Globus pallidus (tissue), 1 donor: ENCODE results near the gene CCDC88A.
"Not testable (repeated sequence)": the region's sequence is repeated elsewhere in the genome, so short reads cannot be mapped to it uniquely, and the experiment has no call there.

Experiments
- DNase-seq: peaks from one replicate; pipeline ENCODE4 v3.0.0-alpha.2; 2015; ENCODE audit warnings: low spot score

CCDC88A gene

DNA sequence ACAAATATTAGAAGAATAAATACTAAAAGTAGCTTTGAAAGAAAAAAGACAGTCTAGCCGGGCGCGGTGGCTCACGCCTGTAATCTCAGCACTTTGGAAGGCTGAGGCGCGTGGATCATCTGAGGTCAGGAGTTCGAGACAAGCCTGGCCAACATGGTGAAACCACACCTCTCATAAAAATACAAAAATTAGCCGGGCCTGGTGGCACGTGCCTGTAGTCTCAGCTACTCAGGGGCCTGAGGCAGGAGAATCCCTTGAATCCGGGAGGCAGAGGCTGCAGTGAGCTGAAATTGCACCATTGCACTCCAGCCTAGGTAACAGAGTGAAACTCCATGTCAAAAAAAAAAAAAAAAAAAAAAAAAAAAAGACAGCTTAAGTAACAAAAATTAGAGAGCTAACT lies 34.1 kb downstream of the CCDC88A start:
- DNase-seq = not testable (repeated sequence)

DNA sequence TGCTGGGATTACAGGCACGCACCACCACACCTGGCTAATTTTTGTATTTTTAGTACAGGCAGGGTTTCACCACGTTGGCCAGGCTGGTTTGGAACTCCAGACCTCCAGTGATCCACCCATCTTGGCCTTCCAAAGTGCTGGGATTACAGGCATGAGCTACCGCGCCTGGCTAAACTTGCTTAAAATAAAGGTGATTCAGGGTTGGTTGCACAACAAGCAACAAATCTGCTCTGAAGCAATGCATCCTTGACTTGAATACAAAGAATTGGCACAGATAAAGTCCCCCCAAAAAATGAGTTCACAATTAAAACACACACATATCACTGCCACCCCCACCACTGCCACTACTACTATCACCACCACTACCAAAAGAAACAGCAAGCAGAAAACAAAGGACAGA lies 34.9 kb downstream of the CCDC88A start:
- DNase-seq = no peak

DNA sequence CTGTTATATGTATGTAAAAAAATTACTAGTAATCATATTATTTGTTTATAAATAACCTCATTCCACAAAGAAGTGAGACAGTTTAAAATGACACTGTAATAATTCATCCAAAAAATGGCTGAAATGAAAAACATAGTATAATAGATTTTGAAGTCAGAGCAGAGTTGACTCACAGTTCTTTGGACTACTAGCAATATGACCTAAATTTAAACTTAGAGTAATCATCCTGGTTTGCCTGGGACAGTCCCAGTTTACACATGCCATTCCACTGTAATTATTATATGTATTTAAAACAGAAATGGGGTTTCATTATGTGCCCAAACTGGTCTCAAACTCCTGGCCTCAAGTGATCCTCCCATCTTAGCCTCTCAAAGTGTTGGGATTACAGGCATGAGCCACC lies 48.3 kb downstream of the CCDC88A start:
- no peak for DNase-seq

DNA sequence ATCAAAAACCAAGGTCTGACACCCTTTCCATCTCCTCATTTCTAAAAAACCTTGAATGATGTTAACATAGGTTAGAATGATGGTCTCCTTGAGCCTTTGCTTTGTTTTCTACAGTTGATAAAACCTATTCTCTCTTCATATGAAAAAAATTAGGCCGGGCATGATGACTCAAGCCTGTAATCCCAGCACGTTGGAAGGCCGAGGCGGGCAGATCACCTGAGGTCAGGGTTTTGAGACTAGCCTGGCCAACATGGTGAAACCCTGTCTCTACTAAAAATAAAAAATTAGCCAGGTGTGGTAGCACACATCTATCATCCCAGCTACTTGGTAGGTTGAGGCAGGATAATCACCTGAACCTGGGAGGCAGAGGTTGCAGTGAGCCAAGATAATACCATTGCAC lies 49.4 kb downstream of the CCDC88A start:
- DNase-seq = no peak

DNA sequence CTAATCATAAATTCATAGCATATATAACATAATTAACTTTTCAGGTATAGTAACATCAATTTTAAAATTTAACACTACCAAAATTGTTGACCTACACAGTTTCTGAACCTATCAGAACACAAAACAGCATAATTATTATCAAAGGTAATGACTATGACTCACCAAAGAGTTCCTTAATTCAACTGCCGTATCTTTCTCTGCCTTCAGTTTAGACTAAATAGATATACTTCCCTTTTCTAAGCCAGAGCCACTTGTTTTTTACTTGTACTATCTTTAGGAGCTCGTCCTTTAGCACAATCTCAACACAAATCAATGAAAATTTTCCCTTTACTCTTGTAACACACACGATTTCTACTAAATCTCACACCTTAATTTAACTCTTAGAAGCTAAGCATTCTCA lies 54.4 kb downstream of the CCDC88A start:
- DNase-seq = peak; percentile 41

DNA sequence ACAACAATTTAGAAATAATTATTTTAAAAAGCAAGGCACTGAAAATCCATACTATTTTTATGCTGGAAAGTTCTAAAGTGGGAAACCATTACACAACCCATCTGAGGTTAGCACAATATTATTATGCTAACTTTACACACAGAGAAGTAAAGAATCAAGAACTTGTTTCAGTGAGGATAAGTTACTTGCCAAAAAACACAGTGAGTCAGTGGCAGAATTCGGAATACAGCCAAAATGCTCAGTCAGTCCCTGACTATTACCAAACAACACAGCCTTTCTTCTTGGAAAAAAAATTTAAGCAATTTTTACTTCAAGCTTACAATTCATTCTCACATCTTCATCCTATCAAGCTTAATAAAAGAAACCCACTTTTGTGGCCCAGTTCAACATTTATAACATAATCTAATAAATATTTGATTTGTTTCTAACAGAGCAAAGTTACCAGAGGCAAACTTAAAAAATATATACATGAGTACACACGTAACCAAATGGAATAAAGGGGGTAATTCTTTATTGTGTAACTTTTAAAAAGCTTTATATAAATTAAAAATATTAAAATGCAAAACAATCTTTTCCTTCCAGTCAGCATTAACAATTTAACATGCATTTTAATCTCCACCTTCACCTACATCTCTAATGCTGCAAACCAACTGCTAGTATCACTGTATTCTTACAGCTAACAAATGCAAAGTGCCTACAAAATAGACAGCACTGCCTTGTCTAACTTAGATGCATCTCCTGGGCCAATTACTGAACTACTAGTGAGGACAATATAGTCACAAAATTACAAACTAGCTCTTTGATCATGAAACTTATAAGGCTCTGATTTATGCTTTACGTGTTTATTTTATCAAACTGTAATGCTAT lies 55.2 kb downstream of the CCDC88A start:
- DNase-seq = peak; percentile 96

DNA sequence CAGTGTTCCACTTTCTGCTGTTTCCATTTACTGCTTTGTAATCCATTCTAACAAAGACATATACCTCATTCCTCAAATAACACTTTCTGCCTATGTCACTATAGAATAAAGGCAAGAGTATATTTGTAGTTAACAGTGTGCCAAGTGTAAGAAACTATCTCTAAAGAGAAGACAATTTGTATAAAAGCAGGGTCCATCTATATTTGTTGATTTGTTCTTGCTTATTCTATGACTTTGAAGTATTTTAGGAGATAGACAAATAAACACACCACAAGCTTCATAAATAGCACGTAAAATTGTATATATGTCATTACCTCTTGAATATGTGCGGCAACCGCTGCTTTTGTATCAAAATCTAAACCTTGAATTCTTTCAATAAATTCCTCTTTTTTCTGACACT lies 56.0 kb downstream of the CCDC88A start:
- peak; percentile 51 for DNase-seq

DNA sequence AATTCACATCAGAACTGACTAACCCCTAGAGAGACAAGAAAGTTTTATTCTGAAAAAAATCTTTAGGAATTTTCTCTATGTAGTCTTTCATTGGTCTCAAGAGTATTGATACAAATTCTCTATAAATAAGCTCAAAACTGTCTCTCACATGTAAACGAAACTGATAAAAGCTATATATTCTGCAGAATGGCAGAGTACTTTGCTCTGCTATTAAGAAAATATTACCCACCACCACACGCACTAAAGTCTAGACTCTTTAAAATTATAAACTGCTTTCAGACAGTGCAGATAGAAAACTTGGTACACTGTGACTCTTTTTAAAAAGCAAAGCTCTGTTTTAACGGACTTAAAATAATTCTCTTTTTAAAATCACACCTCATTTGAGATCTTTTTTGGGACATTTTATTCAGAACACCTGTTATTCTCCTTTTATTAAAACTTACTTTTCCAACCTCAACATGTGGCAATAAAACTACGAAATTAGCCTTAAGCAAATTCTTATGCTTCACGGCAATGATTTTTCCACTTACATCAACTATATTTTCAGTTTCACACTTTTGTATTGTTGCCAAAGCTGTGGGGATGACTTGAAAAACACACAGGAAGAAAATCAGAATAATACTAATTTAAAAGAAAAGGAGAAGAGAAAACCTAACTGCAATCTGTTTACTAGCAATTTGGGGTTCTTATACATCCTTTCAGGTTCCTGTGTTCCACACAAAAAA lies 58.0 kb downstream of the CCDC88A start:
- no peak for DNase-seq

DNA sequence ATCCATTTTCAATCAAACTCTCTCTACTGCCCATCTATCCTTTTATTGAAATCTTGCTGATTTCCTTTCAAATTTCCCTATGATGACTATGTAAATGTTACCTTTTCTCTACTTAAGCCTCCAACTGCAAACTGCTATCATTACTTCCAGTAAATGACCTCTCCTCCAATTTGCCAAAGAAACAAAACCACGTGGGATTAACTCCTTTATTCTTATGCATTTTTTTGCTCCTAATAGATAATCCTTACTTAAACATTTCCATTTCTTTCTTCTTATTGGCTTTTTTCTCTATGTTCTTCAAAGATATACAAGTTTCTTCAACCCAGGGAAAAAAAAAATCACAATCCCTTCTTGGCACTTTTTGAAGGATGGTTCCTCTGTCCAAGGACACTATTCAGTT lies 61.2 kb downstream of the CCDC88A start:
- no peak for DNase-seq

DNA sequence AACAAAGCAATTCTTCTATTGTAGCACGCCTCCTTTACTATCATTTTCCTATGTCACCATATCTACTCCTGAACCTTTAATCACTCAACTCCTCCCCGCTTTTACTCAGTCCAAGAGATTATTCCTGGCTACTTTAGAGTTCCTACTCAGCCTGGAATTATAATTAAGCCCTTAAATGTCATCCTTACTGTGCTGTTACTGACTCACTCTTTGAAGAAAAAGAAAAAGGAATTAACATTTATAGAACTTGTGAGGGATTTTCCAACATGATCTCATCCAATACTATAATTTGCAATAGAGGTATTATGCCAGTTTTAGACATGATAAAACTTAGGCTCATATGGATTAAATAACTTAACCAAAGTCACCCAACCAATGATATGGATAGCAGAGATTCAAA lies 61.7 kb downstream of the CCDC88A start:
- no peak for DNase-seq

DNA sequence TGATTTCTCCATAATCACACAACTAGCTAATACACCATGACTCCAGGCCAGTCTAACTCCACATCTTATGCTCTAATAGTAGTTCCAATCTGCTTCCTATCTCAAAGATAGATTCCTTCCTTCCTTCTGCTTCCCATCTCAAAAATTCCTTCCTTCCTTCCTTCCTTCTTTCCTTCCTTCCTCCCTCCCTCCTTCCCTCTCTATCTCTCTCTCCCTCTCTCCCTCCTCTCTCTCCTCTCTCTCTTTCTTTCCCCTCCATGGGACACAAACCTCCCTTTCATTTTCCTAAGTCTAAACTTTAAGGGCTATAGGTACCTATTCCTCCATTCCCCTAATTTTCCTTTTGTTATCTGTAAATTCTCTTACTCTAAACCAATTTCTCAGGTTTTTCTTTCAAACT lies 62.5 kb downstream of the CCDC88A start:
- DNase-seq = no peak

DNA sequence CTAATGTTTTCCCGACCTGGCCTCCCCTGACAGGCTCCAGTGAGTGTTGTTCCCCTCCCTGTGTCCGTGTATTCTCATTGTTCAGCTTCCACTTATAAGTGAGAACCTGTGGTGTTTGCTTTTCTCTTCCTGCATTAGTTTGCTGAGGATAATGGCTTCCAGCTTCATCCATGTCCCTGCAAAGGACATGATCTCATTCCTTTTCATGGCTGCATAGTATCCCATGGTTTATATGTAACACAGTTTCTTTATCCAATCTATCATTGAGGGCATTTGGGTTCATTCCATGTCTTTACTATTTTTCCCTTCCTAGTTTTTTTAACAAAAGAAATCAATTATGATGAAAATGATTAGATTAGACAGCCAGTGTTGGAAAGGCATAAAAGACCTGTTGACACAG lies 63.5 kb downstream of the CCDC88A start:
- DNase-seq = not testable (repeated sequence)

DNA sequence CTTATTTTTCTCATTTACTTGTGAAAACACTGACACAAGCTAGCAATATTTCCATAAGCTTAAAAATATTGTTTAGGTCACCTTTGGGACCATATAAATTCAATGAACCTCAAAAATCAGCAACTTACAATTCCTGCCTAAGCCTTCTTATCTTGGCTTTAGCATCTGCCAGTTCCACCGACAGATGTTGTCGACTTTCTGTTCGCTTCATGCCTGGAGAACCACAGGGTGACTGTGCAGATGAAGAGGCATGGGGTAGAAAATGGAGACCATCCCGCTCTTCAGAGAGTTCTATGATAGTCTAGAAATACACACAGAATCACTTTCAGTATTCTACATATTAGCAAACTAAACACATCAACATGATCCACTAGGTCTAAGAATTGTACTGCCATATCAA lies 64.2 kb downstream of the CCDC88A start:
- no peak for DNase-seq

DNA sequence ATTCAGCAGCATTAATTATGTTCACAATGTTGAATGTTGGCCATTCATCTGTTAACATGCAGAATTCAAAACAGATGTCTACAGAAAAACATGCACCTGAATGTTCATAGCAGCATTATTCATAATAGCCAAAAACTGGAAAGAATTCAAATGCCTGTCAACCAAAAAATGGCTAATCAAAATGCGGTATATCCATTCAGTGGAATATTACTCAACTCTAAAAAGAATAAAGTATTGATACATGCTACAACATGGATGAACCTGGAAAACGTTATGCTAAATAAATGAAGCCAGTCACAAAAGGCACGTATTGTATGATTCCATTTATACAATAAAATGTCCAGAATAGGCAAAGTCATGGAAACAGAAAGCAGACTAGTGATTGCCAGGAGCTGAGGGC lies 68.0 kb downstream of the CCDC88A start:
- DNase-seq = no peak

DNA sequence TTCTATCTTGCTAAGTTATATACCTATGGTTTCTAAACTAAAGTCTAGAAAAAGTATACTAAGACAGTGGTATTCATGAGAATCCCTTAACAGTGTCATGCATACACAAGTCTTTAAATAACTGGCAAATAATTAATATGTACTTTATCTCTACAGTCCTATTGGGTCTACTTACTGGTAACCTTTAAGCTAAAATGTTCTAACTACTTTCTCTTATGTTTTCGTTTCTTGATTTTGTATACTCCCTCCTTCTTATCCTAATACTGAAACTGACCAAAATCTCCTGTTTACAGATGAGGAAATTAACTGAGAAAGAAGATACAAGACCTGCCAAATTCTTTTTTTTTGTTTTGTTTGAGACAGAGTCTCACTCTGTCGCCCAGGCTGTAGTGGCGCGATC lies 74.6 kb downstream of the CCDC88A start:
- DNase-seq = no peak

DNA sequence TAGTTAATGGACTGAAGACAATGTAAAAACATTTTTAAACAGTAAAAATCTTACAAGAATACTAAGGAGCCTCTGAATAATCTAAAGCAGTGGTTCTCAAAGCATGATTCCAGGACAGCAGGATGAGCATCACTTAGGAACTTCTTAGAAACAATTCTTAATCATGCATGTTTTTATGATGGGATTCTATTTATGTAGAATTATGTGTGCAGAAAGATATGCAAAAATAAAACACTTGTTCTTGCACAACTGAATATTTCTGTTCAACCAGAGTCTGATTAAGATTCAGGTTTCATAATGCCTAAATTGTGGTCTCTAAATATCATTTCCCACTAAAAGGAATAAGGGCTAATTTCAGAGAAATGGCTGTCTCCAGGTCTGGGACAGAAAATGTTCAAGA lies 81.4 kb downstream of the CCDC88A start:
- DNase-seq = no peak

DNA sequence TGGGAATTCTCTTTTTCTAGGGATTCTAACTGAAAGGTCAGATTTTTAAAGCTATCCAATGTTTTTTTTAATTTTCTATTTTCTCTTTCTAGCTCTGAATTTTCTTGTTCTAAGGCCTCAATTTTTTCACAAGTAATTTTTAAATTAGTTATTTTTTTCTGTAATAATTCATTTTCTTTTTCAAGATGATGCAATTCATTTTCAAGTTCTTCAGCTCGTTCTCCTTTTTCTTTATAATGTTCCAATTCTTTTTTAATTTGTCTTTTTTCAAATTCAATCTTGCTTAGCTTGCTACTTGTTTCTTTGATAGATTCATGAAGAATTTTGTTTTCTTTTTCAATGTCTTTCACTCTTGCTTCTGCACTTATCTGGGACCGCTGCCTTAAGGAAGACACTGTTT lies 84.9 kb downstream of the CCDC88A start:
- DNase-seq = no peak

DNA sequence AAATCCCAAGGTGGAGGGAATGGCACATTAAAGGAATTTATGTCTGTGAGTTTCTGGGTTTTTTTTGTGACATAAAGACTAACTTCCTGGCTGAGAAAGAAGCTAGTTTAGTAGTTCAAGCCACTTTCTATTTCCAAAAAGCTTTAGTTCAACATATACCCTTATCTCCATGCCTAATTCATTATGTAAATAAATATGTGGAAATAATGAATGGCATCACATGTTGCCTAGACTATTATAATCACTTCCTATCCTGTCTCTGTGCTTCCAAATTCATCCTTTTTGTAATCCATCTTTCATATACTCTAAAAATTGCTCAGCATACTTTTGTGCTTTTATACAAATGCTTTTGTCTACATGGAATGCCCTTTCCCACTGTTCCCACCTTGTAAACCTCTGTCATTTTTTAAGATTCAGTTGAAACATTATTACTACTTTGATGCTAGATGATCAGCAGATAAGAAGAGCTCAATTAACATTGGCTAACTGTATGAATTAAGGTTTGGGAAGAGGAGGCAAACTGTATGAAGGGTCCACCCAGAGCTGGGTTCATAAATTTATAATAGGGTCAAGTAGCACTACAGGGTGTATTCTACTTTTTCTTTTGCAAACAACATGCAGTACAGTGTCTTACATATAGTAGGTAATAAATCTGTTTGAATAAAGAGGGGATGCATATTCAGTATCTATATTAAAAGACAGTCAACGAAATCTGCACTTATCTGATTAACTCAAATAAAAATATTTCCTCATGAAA lies 88.9 kb downstream of the CCDC88A start:
- no peak for DNase-seq

DNA sequence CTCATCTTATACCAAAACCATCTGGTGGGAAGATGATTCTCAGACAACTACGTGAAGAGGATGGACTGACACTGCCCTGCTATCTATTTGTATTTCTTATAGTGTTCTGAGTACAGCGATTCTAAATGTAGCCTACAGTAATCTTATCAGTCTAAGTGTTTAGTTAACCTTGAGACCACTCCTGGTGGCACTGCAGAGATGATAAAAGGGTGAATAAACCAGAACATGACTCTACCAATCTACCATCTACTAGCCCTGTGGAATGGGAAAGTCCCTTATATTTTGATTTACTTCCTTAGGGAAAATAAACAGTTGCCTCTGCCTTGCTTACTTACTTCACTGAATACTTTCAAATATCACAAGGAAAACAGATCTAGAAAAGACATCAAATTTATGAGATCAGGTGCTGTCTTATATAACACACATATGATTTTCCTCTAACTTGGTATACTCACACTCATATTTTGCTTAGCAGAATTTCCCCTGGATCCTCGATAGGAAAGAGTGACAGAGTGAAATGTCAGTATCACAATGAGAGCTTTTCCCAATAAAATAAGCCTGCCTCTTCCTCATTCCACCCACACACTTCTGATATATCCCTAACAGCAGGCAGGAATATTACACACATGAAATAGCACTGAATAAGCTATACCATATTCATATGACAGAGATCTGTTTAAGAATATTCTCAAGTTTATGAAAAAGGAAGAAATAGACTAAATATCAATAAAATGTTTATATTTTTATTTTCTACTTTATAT lies 92.0 kb downstream of the CCDC88A start:
- no peak for DNase-seq

DNA sequence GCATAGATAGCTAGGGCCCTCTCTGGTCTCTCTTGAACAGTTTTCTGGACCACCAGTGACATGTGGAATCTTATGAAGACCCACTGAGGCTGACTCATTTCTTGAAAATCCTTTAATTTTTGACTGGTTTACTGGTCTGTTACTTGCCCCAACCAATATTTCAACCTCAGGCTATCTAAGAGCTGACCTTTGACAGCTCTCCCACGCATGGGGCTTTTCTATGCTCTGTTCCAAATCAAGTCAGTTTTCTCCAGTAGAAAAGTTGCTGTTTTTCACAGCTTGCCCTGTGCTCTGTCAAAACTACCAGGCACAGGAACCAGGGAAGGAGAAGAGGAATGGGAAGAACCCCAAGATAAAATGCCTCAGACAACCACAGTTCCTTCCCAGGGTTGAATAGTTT lies 104.7 kb downstream of the CCDC88A start:
- DNase-seq = no peak

DNA sequence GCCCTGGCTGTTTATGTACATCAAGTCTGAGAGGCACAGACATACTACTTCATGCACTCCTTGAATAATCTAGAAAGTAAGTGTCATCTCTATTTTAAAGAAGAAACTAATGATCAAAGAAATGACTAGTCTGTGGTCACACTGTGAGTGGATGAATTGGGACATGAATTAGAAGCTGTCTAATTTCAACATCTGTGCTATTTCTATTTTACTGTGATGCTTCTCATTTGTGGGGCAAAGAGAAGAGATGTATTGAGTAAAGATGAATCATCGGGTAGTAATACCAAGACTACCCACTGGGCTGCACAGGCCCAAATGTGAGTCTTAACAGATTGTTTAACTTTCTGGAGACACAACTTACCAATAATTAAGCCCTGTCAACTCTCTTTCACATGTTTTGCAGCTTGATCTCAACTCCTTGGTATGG lies 108.2 kb downstream of the CCDC88A start:
- no peak for DNase-seq

DNA sequence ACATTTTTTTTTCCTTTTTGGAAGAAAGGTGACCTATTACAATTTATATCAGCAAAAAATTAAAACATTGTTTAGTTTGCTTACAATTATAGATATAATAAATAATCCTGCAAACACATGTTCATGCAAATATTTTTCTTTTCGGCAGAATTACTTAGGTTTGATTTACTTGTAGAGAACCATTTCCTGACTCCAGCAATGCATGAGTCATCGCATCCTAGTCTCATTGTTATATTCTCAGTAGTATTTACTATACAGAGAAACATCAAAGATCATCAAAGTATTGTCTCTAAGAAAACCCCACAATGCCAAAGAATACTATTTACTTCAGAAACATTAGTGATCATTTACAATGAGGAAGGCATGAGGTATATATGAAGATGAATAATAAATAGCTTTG lies 110.2 kb downstream of the CCDC88A start:
- no peak for DNase-seq
